HL-60 (cell line): ENCODE data around the gene SH3RF3.

Experiments
- DNase-seq, 2 experiments: peaks; one replicate each; pipeline ENCODE4 v3.0.0-alpha.2; 2010 to 2020; ENCODE audit warnings: low read depth in 1 of 2, low spot score in 1 of 2
- H3K27ac ChIP-seq: fragments of 250-450 bp; sonication (Bioruptor Pico); replicated peaks from 2 replicates; pipeline ENCODE4 v1.5.1; 2020; ENCODE audit warnings: mild to moderate bottlenecking, moderate library complexity
- H3K27me3 ChIP-seq: fragments of 250-450 bp; sonication (Bioruptor Pico); 2 replicates; pipeline ENCODE4 v1.5.1; 2021; ENCODE audit warnings: mild to moderate bottlenecking, moderate library complexity; ENCODE audit not compliant: insufficient read depth, poor library complexity, severe bottlenecking
- H3K4me3 ChIP-seq: replicated peaks from 2 replicates; pipeline ENCODE4 v1.5.1; 2011; ENCODE audit warnings: mild to moderate bottlenecking, control low read depth, low read length; ENCODE audit not compliant: insufficient read depth
- CTCF ChIP-seq: IDR thresholded peaks from one replicate; pipeline ENCODE4 v1.5.1; 2011; ENCODE audit warnings: low read length, control low read depth, inconsistent platforms; ENCODE audit not compliant: insufficient read depth
- GABPA ChIP-seq: IDR thresholded peaks from 2 replicates; pipeline ENCODE4 v1.6.1; 2012; ENCODE audit warnings: low read depth
- POLR2AphosphoS5 ChIP-seq: IDR thresholded peaks from 2 replicates; pipeline ENCODE4 v1.6.1; 2012; ENCODE audit warnings: low read depth
- REST ChIP-seq: IDR thresholded peaks from 2 replicates; pipeline ENCODE4 v1.6.1; 2012; ENCODE audit warnings: low read depth; ENCODE audit not compliant: insufficient replicate concordance
- SPI1 ChIP-seq: IDR thresholded peaks from 2 replicates; pipeline ENCODE4 v1.6.1; 2012; ENCODE audit warnings: low read depth, mild to moderate bottlenecking, borderline replicate concordance

Gene SH3RF3

GRCh38 chr2:109168086-109168485, 39.1 kb downstream of the SH3RF3 start:
- no peak for DNase-seq
- Histone ChIP-seq H3K27ac (no peak overlapping the region), H3K4me3 (no peak overlapping the region), H3K27me3 (no peaks in the 10 kb centered on the region)
- TF ChIP-seq GABPA, result no peak
- TF ChIP-seq CTCF, result no peak
- no peak for TF ChIP-seq POLR2AphosphoS5
- TF ChIP-seq SPI1, result no peak
- TF ChIP-seq REST, result no peak

- H3K27ac ChIP-seq, result no peak overlapping the region
- H3K4me3 ChIP-seq, result no peak overlapping the region
- H3K27me3 ChIP-seq, result no peaks in the 10 kb centered on the region
- no peak for DNase-seq
- no peak for TF ChIP-seq POLR2AphosphoS5
- TF ChIP-seq SPI1, result no peak
Observed at GRCh38 chr2:109168716-109169115, 39.7 kb downstream of the SH3RF3 start.

GRCh38 chr2:109170645-109171044, 41.6 kb downstream of the SH3RF3 start:
- TF ChIP-seq POLR2AphosphoS5 (no peak), CTCF (no peak), GABPA (no peak), REST (no peak), SPI1 (no peak)
- no peak overlapping the region for H3K4me3 ChIP-seq
- H3K27ac ChIP-seq, result no peak overlapping the region
- no peaks in the 10 kb centered on the region for H3K27me3 ChIP-seq
- DNase-seq, result no peak

- Histone ChIP-seq H3K27ac (no peak overlapping the region), H3K27me3 (no peaks in the 10 kb centered on the region), H3K4me3 (no peak overlapping the region)
- no peak for DNase-seq
- TF ChIP-seq REST (no peak), POLR2AphosphoS5 (no peak), GABPA (no peak), CTCF (no peak), SPI1 (no peak)
Observed at GRCh38 chr2:109171444-109172334, 42.7 kb downstream of the SH3RF3 start.
